Raji (cell line): Measurements from ENCODE around the gene KPNA3.

ENCODE experiments used
- POLR2A ChIP-seq: IDR thresholded peaks from 2 replicates; pipeline ENCODE4 v1.6.1; 2011; ENCODE audit warnings: low read depth, low read length, control low read depth; ENCODE audit not compliant: insufficient read depth

KPNA3 gene

DNA sequence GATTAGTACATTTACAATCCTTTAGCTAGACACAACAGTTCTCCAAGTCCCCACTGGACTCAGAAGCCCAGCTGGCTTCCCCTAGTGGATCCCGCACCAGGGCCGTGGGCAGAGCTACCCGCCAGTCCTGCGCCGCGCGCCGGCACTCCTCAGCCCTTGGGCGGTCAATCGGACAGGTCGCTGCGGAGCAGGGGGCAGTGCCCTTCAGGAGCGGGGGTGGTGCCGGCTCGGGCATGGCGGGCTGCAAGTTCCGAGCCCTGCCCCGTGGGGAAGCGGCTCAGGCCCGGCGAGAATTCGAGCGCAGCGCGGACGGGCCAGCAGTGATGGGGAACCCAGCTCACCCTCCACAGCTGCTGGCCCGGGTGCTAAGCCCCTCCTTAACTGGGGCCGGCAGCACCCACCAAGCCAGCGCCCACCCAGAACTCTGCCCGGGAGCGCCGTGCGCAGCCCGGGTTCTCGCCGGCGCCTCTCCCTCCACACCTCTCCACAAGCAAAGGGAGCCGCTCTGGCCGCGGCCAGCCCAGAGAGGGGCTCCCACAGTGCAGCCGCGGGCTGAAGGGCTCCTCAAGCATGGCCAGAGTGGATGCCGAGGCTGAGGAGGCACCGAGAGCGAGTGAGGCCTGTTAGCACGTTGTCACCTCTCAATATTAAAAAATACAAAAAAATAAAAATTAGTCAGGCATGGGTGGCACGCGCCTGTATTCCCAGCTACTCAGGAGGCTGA is 114.1 kb downstream of the KPNA3 start:
- no peak for TF ChIP-seq POLR2A

DNA sequence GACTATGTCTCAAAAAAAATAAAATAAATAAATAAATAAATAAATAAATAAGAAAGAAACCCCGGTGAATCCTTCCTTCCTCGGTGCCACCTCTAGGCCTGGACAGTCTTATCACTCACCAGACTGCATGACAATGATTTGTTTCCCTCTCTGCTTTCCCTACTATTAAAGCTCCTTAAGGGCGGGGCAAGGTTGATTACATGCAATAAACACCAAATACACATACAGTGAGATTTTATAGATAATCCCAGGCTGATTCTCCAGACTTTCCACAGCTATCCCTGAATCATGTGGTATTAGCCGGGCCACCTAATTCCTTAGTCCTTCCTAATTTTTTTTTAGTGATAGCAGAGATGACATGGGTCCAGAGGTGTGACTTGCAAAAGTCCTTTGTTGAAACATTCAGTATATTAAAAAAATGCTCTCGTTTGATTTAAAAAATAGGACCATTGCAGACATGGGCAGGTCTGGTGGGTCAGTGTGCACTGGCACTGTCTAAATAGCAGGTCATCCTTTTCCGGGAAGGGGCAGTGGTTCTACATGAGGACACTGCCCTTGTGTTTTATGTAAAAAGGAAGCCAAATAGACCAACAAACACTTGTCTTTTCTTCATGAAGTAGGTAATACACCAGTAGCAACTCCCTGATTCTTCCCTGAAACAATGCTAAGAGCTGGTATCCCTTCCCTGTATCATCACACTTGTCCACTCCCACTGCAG is 115.7 kb downstream of the KPNA3 start:
- no peak for TF ChIP-seq POLR2A

DNA sequence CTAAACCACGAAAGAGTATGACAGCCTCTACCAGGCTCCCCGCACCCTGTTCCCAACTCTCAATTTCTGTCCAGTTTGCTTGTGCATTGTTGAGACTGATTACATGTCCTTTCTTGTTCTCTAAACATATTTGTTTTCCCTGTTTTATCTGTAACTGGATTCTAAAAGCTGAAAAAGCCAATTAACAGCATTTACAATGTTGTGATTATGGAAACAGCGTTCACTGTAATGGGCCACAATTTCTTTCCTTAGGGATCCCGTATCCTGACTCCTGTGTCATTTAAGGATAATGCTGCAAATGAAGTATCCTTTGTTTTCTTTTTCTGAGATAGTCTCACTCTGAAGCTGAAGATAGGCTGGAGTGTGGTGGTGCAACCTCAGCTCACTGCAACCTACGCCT is 121.7 kb downstream of the KPNA3 start:
- no peak for TF ChIP-seq POLR2A

DNA sequence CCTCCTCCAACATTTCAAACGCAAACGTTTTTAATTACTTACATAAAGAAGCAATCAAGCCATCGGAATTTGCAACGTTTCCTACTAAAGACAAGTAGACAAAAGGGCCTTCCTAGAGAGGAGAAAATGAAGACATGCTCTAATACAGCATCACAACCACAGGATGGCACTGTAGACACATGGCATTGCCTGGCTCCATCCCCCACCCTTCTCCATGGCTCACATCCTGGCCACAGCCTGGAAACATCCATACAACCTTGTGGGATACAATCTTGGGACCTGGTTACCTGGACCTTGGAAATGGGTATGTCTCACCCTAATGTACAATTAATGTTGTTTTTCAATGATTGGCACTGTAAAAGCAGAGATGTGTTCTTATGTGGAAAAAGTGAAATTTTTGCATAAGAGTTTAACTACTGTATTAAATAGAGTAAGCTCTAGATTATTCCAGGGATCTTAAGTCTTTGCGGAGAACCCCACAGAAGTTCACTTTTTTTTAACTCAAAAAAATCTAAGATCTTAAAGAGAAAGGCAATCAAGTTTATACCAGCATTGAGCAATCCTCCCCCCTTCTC is 122.7 kb downstream of the KPNA3 start:
- no peak for TF ChIP-seq POLR2A

DNA sequence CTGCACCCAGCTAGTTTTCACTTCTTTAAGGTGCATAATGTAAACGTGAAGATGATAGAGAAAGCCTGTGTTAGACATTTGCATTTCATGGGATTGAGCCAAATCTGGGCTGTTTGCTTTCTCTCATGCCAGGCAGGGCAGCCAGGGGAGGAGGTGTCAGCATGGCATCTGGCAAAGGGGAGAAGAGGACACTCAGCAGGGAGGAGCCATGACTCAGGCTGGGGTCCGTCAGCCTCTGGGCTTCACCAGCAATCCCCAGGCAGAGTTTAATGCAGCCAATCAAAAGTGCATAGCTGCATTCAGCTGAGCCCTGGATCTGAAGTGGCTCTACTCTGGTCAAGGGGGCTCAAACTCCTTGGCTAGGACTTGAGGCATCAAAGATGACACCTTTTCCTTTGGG is 124.7 kb downstream of the KPNA3 start:
- no peak for TF ChIP-seq POLR2A

DNA sequence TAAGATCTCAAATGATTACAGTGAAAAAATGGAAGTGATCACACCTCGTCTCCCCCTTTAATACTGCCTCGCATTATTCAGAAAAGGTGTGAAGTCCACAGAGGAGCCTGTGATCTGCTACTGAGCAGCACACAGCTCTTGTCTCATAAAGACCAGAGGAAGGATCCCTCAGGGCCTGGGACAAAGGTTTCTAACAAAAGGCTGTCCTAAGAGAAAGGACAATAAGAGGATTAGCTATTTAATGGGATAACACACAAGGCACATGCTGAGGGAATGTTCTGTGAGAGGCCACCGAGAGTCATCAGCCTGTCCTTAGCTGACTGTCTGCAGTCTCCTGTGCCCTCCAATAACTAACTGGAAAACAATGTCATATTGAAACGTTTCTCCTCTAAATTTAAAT is 127.9 kb downstream of the KPNA3 start:
- no peak for TF ChIP-seq POLR2A

DNA sequence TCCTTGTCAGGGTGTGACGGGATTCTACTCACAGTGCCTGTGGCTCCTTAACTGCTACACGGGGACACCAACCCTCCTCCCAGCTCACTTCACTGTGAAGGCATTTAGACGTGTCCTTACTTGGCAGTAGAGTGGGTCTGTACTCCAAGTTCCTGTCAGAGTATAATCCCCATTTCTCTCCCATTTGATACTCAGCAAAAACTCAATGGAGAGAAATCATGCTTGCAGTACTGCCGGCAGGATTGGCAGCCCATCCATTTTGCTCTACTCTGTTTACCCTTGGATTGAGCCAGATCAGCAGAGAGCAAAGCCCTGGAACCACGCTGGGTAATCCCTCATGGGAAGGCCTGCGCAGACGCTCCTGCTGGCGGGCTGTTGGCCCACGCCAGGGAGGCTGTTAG is 135.2 kb downstream of the KPNA3 start:
- TF ChIP-seq POLR2A = no peak

DNA sequence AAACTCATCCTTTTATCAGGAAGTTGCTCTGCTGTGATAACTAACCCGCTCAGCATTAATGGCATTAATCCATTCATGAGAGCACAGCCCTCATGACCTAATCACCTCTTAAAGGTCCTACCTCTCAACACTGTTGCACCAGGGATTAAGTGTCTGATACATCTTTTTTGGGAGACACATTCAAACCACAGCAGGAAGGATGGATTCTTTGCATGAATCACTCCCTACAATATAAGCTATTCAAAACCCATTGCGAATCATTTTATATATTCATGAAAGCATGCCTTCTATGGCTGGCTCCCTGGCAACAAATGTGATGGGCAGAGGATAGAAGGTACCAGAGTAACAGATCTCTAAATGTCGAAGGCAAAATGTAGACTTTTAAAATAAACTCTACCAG is 136.6 kb downstream of the KPNA3 start:
- no peak for TF ChIP-seq POLR2A

DNA sequence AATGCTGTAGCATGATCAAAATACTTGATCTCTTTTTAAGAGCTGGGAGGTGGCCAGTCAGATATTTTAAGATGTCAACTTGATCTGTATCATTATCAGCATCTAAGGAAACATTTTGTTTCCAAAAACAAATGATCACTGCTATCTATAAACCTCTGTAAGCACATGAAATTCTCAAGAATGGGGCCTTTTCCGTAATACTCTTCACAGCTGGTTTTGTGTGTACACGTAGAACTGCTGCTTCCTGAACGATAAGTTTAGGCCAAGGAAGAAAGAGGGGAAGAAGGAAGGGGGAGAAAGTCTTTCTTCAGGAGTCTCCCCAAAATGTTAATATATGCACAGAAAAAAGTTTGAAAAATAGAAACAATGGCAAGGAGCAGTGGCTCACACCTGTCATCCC is 138.5 kb downstream of the KPNA3 start:
- TF ChIP-seq POLR2A = no peak

DNA sequence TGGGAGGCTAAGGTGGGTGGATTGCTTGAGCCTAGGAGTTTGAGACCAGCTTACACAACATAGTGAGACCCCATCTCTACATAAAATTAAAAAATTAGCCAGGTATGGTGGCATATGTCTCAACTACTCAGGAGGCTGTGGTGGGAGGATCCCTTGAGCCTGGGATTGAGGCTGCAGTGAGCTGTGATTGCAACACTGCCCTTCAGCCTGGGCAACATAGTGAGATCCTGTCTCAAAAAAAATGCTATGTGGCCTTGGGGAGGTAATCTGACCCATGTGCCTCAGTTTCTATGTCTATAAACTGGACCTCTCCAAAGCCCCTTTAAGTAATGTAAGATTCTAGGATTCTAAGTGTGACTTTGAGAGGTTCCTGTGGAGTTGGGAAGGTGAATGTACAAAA is 139.0 kb downstream of the KPNA3 start:
- no peak for TF ChIP-seq POLR2A

DNA sequence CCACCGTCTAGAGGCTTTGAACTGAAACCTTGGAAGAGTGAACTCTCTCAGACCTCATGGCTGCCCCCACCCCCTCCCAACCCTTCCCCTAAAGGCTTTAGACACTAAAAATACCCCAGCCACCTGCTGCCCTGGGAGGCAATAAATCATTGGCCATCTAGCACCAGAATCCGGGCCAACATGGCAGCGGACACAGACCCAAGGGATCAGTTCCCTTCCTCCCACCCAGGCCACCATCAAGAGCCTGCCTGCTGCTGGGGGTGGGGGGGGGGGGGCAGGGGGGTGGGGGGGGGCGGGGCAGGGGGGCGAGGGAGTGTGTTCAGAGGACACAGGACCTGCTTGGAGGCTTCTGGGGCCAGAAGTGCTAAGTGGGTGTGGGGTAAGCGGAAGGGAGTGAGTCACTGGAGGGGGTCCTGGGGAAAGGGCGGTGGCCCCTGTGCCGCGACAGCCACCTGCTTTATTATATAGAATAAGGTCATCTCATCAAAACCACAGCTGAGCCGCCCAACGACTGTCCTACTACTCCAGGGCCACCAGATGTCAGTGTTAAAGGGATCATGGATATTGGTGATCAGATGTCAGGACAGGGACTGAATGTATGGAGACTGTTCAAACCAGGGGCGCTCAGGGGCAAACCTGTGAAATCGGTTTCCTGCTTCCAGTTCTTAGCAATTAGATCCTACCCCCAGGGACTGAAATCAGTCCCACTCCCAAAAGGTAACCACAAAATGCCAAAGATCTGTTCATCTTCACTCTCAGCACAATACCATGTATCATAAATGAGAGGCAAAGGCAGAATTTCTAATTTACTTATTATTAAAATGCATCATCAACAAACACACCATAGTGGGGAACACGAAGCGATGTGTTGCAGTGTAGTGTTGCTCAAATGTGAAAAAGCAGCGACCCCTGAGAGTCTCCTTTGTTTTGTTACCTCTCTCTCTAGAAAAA is 139.9 kb downstream of the KPNA3 start:
- TF ChIP-seq POLR2A = no peak

DNA sequence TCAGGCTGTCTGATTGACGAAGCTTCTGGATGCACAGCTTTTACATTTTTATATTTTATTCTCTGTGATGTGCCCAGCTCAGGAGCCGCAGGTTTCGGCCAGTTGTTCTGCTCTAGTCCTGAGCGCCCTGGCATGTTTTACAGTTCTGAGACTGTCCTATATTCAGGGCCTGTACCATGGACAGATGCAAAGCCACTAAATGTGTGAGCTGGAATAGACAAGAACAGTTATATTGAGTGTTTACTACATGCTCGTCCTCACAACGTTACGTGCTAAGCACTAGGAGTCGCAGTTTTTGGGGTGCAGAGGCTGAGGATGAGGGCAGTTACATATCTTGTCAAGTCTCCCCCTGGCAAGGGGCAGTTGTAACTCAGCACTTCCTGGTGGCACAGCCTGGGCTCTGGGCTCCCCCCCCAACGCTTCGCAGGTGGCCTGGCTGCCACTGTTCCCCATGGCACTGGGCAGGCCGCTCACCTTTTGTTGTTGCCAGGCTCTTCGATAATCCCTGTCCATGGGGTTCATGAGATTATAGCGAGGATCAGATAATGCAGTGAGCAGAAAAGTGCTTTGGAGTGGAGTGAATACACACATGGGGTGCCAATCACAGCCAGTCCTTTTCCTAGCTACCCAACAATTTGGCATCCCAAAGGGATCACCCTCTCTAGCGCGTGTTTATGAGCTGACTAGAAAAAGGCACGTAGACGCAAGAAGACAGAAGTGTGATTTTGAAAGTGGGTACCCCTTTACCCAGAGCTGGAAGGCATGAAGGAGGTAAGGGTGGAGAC is 140.7 kb downstream of the KPNA3 start:
- no peak for TF ChIP-seq POLR2A

DNA sequence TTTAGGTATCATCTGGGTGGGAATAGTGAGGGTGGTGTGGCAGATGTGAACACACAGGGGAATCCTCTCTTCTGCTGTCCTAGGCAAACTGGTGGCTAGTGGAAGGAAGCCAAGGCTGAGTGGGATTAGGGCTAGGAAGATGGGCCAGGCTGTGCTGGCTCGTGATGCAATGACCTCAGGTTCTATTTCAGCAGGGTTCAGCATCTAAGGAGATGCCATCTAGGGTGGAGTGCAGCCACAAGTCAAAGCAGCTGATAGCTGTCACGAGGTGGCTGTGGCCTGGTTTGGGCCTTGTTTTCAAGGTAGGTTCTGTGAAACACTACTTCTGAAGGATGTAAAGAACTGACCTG is 142.5 kb downstream of the KPNA3 start:
- no peak for TF ChIP-seq POLR2A
